Measurements from ENCODE around the gene RAB30.
A peak's percentile ranks its signal among the peaks of the same experiment; 100 is the strongest.
"Not testable (repeated sequence)": the region's sequence is repeated elsewhere in the genome, so short reads cannot be mapped to it uniquely, and the experiment has no call there.

The RAB30 gene

GRCh38 chr11:83011333-83012167 lies 60.1 kb downstream of the RAB30 start:
- CTCF ChIA-PET: interaction anchor here (1.5 kb wide), 1 partner anchor 11 kb away, joined by 6 read pairs; no protein-coding TSS in a partner anchor
- TF ChIP-seq CTCF (IDR thresholded peaks at IDR 0.05; ENCODE audit: control extremely low read depth, extremely low read depth, low read depth, missing control alignments): no peak
- POLR2A ChIA-PET: no interaction called here
- DNase-seq (ENCODE audit: extremely low spot score): no peak

GRCh38 chr11:83009999-83010398 lies 61.7 kb downstream of the RAB30 start:
- ChIA-PET POLR2A (interaction anchor here (0.9 kb wide), 1 partner anchor 11 kb away, joined by 3 read pairs; no protein-coding TSS in a partner anchor), CTCF (interaction anchor here (1.5 kb wide), 1 partner anchor 10 kb away, joined by 6 read pairs; no protein-coding TSS in a partner anchor)
- no peak for DNase-seq (ENCODE audit: extremely low spot score)
- TF ChIP-seq CTCF (IDR thresholded peaks at IDR 0.05; ENCODE audit: control extremely low read depth, extremely low read depth, low read depth, missing control alignments): no peak

GRCh38 chr11:83009136-83009535 lies 62.6 kb downstream of the RAB30 start:
- POLR2A ChIA-PET; DNase-seq (ENCODE audit: extremely low spot score): not testable (repeated sequence)
- CTCF ChIA-PET: interaction anchor here (0.9 to 3.2 kb wide), 4 partner anchors 13 to 102 kb away, joined by 3 to 10 read pairs (median 4); no protein-coding TSS in a partner anchor

- DNase-seq (ENCODE audit: extremely low spot score): no peak
- no peak for TF ChIP-seq CTCF (IDR thresholded peaks at IDR 0.05; ENCODE audit: control extremely low read depth, extremely low read depth, low read depth, missing control alignments)
- CTCF ChIA-PET: interaction anchor here (0.9 to 3.2 kb wide), 4 partner anchors 12 to 102 kb away, joined by 3 to 10 read pairs (median 4); no protein-coding TSS in a partner anchor
- POLR2A ChIA-PET: no interaction called here
Observed at GRCh38 chr11:83008581-83008923, 63.1 kb downstream of the RAB30 start.

- TF ChIP-seq CTCF (IDR thresholded peaks at IDR 0.05; ENCODE audit: control extremely low read depth, extremely low read depth, low read depth, missing control alignments): peak; percentile 8
- POLR2A ChIA-PET: no interaction called here
- peak; percentile 30 for DNase-seq (ENCODE audit: extremely low spot score)
- CTCF ChIA-PET: interaction anchor here (0.9 to 3.2 kb wide), 7 partner anchors 9 to 101 kb away, joined by 3 to 10 read pairs (median 4); no protein-coding TSS in a partner anchor
Observed at GRCh38 chr11:83007909-83008580, 63.7 kb downstream of the RAB30 start.

GRCh38 chr11:83007477-83007876 lies 64.2 kb downstream of the RAB30 start:
- DNase-seq (ENCODE audit: extremely low spot score): no peak
- CTCF ChIA-PET: interaction anchor here (1.0 to 3.2 kb wide), 9 partner anchors 9 to 98 kb away, joined by 3 to 10 read pairs (median 4); no protein-coding TSS in a partner anchor
- POLR2A ChIA-PET: interaction anchor here (1.1 to 1.3 kb wide), 2 partner anchors 12 to 64 kb away, joined by 4 read pairs; partner anchors contain the start of gene RAB30
- TF ChIP-seq CTCF (IDR thresholded peaks at IDR 0.05; ENCODE audit: control extremely low read depth, extremely low read depth, low read depth, missing control alignments): no peak

All from GM10248 (cell line).